Liver (tissue), 9 donors: ENCODE measurements around the gene PGPEP1. TPM values are rescaled to one million over a fixed set of nuclear protein-coding genes. Genes with fewer than 3 reads are reported as not detected.
A peak's percentile ranks its signal among the peaks of the same experiment; 100 is the strongest.

Source experiments
- DNase-seq: peaks from one replicate; pipeline ENCODE4 v3.0.0-alpha.2; 2017; ENCODE audit warnings: low spot score
- H3K27ac ChIP-seq, 2 donors: one replicate each; pipeline ENCODE4 v1.7.0; 2013; ENCODE audit warnings: inconsistent platforms in 2 of 2, low read length in 2 of 2, control low read depth in 1 of 2, low read depth in 1 of 2, mild to moderate bottlenecking in 1 of 2
- H3K27me3 ChIP-seq, 4 donors: one replicate each; pipeline versions ENCODE4 v1.6.1 to v1.7.0; 2013; ENCODE audit warnings: low read length in 3 of 4, inconsistent platforms in 1 of 4, mild to moderate bottlenecking in 1 of 4, moderate library complexity in 1 of 4; ENCODE audit not compliant: control insufficient read depth in 4 of 4, insufficient read depth in 4 of 4
- H3K36me3 ChIP-seq, 4 donors: one replicate each; pipeline versions ENCODE4 v1.6.1 to v1.7.0; 2013; ENCODE audit warnings: low read length in 3 of 4, mild to moderate bottlenecking in 3 of 4, low read depth in 1 of 4, moderate library complexity in 1 of 4; ENCODE audit not compliant: control insufficient read depth in 4 of 4, insufficient read depth in 3 of 4
- H3K4me1 ChIP-seq, 4 donors: one replicate each; pipeline versions ENCODE4 v1.6.1 to v1.7.0; 2013; ENCODE audit warnings: low read length in 3 of 4, mild to moderate bottlenecking in 3 of 4, moderate library complexity in 1 of 4; ENCODE audit not compliant: control insufficient read depth in 4 of 4, insufficient read depth in 4 of 4
- H3K4me3 ChIP-seq, 3 donors: one replicate each; pipeline versions ENCODE4 v1.6.1 to v1.7.0; 2013; ENCODE audit warnings: low read length in 3 of 3, control low read depth in 1 of 3, low read depth in 1 of 3, mild to moderate bottlenecking in 1 of 3
- H3K9ac ChIP-seq, 2 donors: one replicate each; pipeline ENCODE4 v1.7.0; 2013; ENCODE audit warnings: low read length in 2 of 2, mild to moderate bottlenecking in 2 of 2, moderate library complexity in 2 of 2, control low read depth in 1 of 2, low read depth in 1 of 2
- H3K9me3 ChIP-seq, 4 donors: one replicate each; pipeline versions ENCODE4 v1.6.1 to v1.7.0; 2013; ENCODE audit warnings: low read length in 3 of 4; ENCODE audit not compliant: control insufficient read depth in 4 of 4
- EGR1 ChIP-seq, 2 donors: IDR thresholded peaks; 2 replicates each; pipeline ENCODE4 v1.6.1; 2016 to 2018; ENCODE audit warnings: antibody characterized with exemption in 2 of 2, low read depth in 2 of 2
- FOXA1 ChIP-seq: IDR thresholded peaks from 2 replicates; pipeline ENCODE4 v1.6.1; 2016; ENCODE audit warnings: antibody characterized with exemption
- FOXA2 ChIP-seq: IDR thresholded peaks from 2 replicates; pipeline ENCODE4 v1.6.1; 2016; ENCODE audit warnings: antibody characterized with exemption
- HNF4A ChIP-seq, 2 donors: conservative IDR thresholded peaks; 2 replicates each; pipeline ENCODE4 v1.6.1; 2016; ENCODE audit warnings: antibody characterized with exemption in 2 of 2, mild to moderate bottlenecking in 2 of 2
- HNF4G ChIP-seq: IDR thresholded peaks from 2 replicates; pipeline ENCODE4 v1.6.1; 2016; ENCODE audit warnings: antibody characterized with exemption
- JUND ChIP-seq, 2 donors: IDR thresholded peaks; 2 replicates each; pipeline ENCODE4 v1.6.1; 2016; ENCODE audit warnings: antibody characterized with exemption in 2 of 2
- NR2F2 ChIP-seq: IDR thresholded peaks from 2 replicates; pipeline ENCODE4 v1.6.1; 2016; ENCODE audit warnings: antibody characterized with exemption
- RAD21 ChIP-seq, 2 donors: IDR thresholded peaks; 2 replicates each; pipeline ENCODE4 v1.6.1; 2016; ENCODE audit warnings: antibody characterized with exemption in 2 of 2, mild to moderate bottlenecking in 2 of 2
- RXRA ChIP-seq, 2 donors: IDR thresholded peaks; 2 replicates each; pipeline ENCODE4 v1.6.1; 2017 to 2018; ENCODE audit warnings: antibody characterized with exemption in 2 of 2, mild to moderate bottlenecking in 1 of 2
- SP1 ChIP-seq: IDR thresholded peaks from 2 replicates; pipeline ENCODE4 v1.6.1; 2018; ENCODE audit warnings: antibody characterized with exemption, mild to moderate bottlenecking
- TAF1 ChIP-seq: conservative IDR thresholded peaks from 2 replicates; pipeline ENCODE4 v1.6.1; 2016; ENCODE audit warnings: antibody characterized with exemption, mild to moderate bottlenecking
- YY1 ChIP-seq: IDR thresholded peaks from 2 replicates; pipeline ENCODE4 v1.6.1; 2016; ENCODE audit warnings: antibody characterized with exemption, mild to moderate bottlenecking
- WGBS: extraction: QIAGEN DNeasy Blood & Tissue Kit; methylation state at CpG from one replicate; pipeline ENCODE4 v1.1.7; 2013; 5-methylcytosine and 5-hydroxymethylcytosine counted together
- polyA plus RNA-seq, 2 donors: library from polyadenylated mRNA; stranded (reverse) in 1 of 2; unstranded in 1 of 2; fragments of 200-250 nt in 1 of 2; fragments of >200 nt in 1 of 2; fragmentation: Nextera tagmentation in 1 of 2; extraction: Ambion mirVana in 1 of 2; gene quantifications; one replicate each; pipeline versions ENCODE4 v1.2.1 to v1.2.3, GENCODE V29; 2013 to 2015
- total RNA-seq, 2 donors: library from RNA; depleted of rRNA; stranded (reverse); fragments of >200 nt; gene quantifications; one replicate each; pipeline ENCODE4 v1.2.3, GENCODE V29; 2014
- TF ChIP-seq, protein P1 (sequence below): IDR thresholded peaks from 2 replicates; pipeline ENCODE4 v1.6.1; 2016; ENCODE audit warnings: antibody characterized with exemption
- TF ChIP-seq, protein P2 (sequence below): IDR thresholded peaks from 2 replicates; pipeline ENCODE4 v1.6.1; 2016; ENCODE audit warnings: antibody characterized with exemption, mild to moderate bottlenecking
- TF ChIP-seq, protein P3 (sequence below): IDR thresholded peaks from 2 replicates; pipeline ENCODE4 v1.6.1; 2016; ENCODE audit warnings: antibody characterized with exemption
- TF ChIP-seq, protein P4 (sequence below): IDR thresholded peaks from 2 replicates; pipeline ENCODE4 v1.6.1; 2016; ENCODE audit warnings: antibody characterized with exemption
- TF ChIP-seq, protein P5 (sequence below): fragments of 150-350 bp; IDR thresholded peaks from 2 replicates; pipeline ENCODE4 v1.5.1; 2017; ENCODE audit warnings: improper control_type of control experiment, low read depth, low read length; ENCODE audit not compliant: missing input control
- donor health status: healthy.
- donor health status: healthy.
- donor health status: healthy.
- donor health status: healthy.
- donor health status: healthy.

PGPEP1 gene
- total and polyA plus RNA-seq, 4 donors: 15.8 to 48.3 (median 26.2) TPM

GRCh38 chr19:18373892-18374629 is 33.7 kb downstream of the PGPEP1 start (continued):
- TF ChIP-seq, protein P1, sequence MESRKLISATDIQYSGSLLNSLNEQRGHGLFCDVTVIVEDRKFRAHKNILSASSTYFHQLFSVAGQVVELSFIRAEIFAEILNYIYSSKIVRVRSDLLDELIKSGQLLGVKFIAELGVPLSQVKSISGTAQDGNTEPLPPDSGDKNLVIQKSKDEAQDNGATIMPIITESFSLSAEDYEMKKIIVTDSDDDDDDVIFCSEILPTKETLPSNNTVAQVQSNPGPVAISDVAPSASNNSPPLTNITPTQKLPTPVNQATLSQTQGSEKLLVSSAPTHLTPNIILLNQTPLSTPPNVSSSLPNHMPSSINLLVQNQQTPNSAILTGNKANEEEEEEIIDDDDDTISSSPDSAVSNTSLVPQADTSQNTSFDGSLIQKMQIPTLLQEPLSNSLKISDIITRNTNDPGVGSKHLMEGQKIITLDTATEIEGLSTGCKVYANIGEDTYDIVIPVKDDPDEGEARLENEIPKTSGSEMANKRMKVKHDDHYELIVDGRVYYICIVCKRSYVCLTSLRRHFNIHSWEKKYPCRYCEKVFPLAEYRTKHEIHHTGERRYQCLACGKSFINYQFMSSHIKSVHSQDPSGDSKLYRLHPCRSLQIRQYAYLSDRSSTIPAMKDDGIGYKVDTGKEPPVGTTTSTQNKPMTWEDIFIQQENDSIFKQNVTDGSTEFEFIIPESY: no peak
- no peak for TF ChIP-seq TAF1

DNA sequence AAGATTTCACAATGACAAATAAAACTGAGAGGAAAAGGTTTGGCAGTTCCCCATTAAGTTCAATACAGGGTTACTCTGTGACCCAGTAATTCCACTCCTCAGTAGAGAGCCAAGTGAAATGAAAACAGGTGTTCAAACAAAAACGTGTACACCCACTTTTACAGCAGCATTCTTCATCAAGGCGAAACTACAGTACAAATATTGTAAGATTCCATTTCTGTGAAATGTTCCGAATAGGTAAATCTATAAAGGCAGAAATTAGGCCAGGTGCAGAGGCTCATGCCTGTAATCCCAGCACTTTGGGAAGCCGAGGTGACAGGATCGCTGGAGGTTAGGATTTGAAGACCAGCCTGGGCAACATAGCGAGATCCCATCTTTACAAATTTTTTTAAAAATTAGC is 36.6 kb downstream of the PGPEP1 start:
- peaks cover 10 to 43% (median 24%) of the 10 kb centered on the region in 4 donors for H3K4me1 ChIP-seq
- H3K4me3 ChIP-seq: no peak overlapping the region
- no peaks in the 10 kb centered on the region for H3K36me3 ChIP-seq
- no peak for DNase-seq
- H3K9me3 ChIP-seq: no peaks in the 10 kb centered on the region
- H3K9ac ChIP-seq: no peak overlapping the region
- peak; percentile 35 for TF ChIP-seq FOXA2
- peak; percentile 38 for TF ChIP-seq NR2F2
- TF ChIP-seq, protein P2, sequence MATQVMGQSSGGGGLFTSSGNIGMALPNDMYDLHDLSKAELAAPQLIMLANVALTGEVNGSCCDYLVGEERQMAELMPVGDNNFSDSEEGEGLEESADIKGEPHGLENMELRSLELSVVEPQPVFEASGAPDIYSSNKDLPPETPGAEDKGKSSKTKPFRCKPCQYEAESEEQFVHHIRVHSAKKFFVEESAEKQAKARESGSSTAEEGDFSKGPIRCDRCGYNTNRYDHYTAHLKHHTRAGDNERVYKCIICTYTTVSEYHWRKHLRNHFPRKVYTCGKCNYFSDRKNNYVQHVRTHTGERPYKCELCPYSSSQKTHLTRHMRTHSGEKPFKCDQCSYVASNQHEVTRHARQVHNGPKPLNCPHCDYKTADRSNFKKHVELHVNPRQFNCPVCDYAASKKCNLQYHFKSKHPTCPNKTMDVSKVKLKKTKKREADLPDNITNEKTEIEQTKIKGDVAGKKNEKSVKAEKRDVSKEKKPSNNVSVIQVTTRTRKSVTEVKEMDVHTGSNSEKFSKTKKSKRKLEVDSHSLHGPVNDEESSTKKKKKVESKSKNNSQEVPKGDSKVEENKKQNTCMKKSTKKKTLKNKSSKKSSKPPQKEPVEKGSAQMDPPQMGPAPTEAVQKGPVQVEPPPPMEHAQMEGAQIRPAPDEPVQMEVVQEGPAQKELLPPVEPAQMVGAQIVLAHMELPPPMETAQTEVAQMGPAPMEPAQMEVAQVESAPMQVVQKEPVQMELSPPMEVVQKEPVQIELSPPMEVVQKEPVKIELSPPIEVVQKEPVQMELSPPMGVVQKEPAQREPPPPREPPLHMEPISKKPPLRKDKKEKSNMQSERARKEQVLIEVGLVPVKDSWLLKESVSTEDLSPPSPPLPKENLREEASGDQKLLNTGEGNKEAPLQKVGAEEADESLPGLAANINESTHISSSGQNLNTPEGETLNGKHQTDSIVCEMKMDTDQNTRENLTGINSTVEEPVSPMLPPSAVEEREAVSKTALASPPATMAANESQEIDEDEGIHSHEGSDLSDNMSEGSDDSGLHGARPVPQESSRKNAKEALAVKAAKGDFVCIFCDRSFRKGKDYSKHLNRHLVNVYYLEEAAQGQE: peak; percentile 42
- TF ChIP-seq SP1: peak; percentile 66
- no peak for TF ChIP-seq FOXA1
- TF ChIP-seq, protein P3, sequence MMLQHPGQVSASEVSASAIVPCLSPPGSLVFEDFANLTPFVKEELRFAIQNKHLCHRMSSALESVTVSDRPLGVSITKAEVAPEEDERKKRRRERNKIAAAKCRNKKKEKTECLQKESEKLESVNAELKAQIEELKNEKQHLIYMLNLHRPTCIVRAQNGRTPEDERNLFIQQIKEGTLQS: peak; percentile 70
- peak; percentile 40 for TF ChIP-seq YY1
- TF ChIP-seq RAD21 (IDR thresholded peaks at IDR 0.05): peak in 1 of 2 donors; percentile 22
- TF ChIP-seq, protein P4, sequence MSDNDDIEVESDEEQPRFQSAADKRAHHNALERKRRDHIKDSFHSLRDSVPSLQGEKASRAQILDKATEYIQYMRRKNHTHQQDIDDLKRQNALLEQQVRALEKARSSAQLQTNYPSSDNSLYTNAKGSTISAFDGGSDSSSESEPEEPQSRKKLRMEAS: peak; percentile 43
- TF ChIP-seq, protein P5, sequence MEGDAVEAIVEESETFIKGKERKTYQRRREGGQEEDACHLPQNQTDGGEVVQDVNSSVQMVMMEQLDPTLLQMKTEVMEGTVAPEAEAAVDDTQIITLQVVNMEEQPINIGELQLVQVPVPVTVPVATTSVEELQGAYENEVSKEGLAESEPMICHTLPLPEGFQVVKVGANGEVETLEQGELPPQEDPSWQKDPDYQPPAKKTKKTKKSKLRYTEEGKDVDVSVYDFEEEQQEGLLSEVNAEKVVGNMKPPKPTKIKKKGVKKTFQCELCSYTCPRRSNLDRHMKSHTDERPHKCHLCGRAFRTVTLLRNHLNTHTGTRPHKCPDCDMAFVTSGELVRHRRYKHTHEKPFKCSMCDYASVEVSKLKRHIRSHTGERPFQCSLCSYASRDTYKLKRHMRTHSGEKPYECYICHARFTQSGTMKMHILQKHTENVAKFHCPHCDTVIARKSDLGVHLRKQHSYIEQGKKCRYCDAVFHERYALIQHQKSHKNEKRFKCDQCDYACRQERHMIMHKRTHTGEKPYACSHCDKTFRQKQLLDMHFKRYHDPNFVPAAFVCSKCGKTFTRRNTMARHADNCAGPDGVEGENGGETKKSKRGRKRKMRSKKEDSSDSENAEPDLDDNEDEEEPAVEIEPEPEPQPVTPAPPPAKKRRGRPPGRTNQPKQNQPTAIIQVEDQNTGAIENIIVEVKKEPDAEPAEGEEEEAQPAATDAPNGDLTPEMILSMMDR: no peak
- no peak for TF ChIP-seq HNF4G
- peak; percentile 47 to 84 for TF ChIP-seq EGR1 (IDR thresholded peaks at IDR 0.05; ENCODE audit: low read depth in 2 of 2)
- TF ChIP-seq HNF4A (conservative IDR thresholded peaks at IDR 0.05): peak; percentile 59 to 62
- TF ChIP-seq JUND (IDR thresholded peaks at IDR 0.05): peak; percentile 94 to 96
- no peak for TF ChIP-seq TAF1
- TF ChIP-seq, protein P1: peak; percentile 40
- TF ChIP-seq RXRA (IDR thresholded peaks at IDR 0.05): peak; percentile 86 to 91
- 41% methylated on average over 6 of the region's 6 CpGs for WGBS
- no peaks in the 10 kb centered on the region for H3K27me3 ChIP-seq
- peak overlapping the region; percentile 60 to 81 for H3K27ac ChIP-seq
